Stimulated activated CD4-positive, alpha-beta T cell treated with anti-CD3 and anti-CD28 coated beads, Interleukin-12 subunit alpha, Interleukin-12 subunit beta, amount 100 ng/mL, for 48 hours (primary cell): ENCODE data around the gene SRGAP2B.
"Not testable (repeated sequence)": the region's sequence is repeated elsewhere in the genome, so short reads cannot be mapped to it uniquely, and the experiment has no call there.

ENCODE experiments used
- DNase-seq, 3 donors: peaks; one replicate each; pipeline ENCODE4 v3.0.0-alpha.2; 2020; ENCODE audit warnings: low read depth in 2 of 3, low spot score in 1 of 3

Gene SRGAP2B

GRCh38 chr1:145095284-145096057 is at the start of gene SRGAP2B, which contains the start of gene FAM72D:
Gene SRGAP2B (minus strand): TSS chr1:145095328. CDS start chr1:145092901, 2,427 bp downstream.
Gene FAM72D (plus strand): TSS chr1:145095974. CDS start chr1:145096848, 874 bp downstream.
- DNase-seq = not testable (repeated sequence)

GRCh38 chr1:145144264-145144913 is 49.3 kb upstream of the SRGAP2B start:
- DNase-seq = not testable (repeated sequence)

DNA sequence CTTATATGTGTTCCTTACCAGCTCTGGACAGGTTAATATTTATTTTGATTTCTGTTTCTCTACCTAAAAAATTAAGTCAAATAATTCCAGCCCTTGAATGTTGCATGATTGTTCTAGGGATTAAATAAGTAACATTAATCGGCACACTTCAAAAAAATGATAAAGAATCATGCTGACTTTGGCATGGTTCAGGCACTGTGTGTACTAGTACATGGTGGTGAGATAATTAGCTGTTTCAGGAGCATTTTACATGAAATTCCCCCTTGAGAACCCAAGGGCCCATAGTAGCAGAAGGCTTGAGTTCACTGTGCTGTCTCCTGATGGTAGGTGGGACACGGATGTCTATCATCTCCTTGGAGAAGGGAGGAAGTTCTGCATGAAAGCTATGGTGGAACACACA is 45.4 kb upstream of the SRGAP2B start:
- DNase-seq = not testable (repeated sequence)

- not testable (repeated sequence) for DNase-seq
Observed at GRCh38 chr1:145134476-145134875, 39.3 kb upstream of the SRGAP2B start.

- DNase-seq = not testable (repeated sequence)
Observed at GRCh38 chr1:145128697-145129469, 33.8 kb upstream of the SRGAP2B start.

GRCh38 chr1:145127144-145127543 is 32.0 kb upstream of the SRGAP2B start:
- DNase-seq = not testable (repeated sequence)

DNA sequence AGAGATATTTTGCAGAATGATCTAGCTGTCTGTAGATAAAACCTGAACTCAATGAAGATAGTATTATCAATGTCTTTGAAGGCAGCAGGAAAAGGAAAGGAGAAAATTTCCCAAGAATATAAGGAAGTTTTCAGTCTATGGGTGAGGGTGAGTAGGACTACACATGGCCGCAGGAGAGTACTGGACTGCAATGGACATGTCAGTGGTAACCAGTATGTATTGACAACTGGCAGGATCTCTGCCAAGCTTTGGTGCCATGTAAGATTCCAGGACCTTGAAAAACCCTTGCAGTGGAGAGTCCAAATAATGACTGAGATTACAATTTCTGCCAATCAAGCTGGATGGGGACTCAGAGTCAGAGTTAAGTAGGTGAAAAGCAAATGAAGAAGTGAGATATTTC is 30.0 kb upstream of the SRGAP2B start:
- DNase-seq = not testable (repeated sequence)

DNA sequence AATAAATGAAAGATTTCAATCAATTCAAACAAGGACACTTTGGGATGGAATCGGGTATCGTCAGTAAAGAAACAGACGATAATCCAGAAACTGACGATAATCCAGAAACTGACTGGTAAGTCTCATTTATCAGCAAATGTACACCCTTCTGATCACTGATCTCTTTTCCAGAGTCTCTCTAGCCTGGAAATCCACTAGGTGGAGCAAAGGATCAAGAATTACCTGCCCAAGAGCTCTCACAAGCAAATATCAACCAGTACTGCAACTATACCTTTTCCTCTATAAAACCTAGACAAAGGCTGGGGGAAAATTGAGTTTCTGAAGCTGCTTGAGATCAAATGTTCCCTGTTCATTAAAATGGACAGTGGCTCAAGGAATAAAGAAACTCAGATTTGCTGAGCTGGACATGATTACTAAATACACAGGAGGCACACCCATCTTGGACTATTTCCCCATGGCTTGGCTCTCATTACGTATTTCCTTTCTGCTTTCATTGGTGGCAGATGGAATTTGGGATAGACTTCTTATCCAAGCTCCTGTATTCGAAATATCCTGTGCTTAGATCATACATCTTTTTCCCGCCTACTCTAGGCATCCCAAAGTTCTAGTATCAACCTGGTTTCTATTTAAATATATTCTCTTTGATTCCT is 29.0 kb upstream of the SRGAP2B start:
- DNase-seq = not testable (repeated sequence)

GRCh38 chr1:145123062-145123395 is 27.9 kb upstream of the SRGAP2B start:
- not testable (repeated sequence) for DNase-seq

DNA sequence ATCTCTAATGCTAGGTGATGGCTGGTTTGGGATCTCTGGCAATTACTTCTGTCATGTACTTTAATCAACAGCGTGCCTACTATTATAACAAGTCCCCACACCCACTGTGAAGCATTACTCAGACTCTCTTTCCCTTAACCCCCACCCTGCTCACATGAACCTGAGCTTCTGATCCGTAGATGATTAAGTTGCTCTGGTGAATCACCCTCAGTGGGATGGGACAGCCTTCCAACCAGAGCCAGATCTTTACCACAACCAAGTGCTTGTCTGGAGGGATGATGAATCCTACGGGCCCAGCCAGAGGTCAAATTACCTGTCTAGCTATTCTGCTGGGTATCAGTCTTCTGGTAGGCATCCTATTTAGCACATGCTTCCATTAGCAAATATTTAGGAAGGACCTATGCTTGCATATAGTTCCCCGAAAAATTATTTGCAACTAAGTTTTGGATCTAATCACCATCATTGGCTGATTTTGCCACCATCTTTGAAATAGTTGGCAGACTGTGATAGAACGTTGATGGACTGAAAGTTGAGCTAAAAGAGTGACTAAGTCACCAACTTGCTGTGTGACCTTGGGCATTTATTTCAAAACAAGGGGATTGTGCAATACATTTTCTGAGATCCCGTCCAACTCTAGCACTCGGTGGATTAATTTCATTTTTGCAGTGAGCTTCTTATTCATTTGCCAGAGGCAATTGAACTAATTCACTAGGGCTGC is 27.4 kb upstream of the SRGAP2B start:
- not testable (repeated sequence) for DNase-seq

GRCh38 chr1:145119842-145120241 is 24.7 kb upstream of the SRGAP2B start:
- DNase-seq = not testable (repeated sequence)

- DNase-seq = not testable (repeated sequence)
Observed at GRCh38 chr1:145115587-145116493, 20.7 kb upstream of the SRGAP2B start.

- not testable (repeated sequence) for DNase-seq
Observed at GRCh38 chr1:145114560-145115057, 19.5 kb upstream of the SRGAP2B start.

- not testable (repeated sequence) for DNase-seq
Observed at GRCh38 chr1:145112703-145113102, 17.6 kb upstream of the SRGAP2B start.

GRCh38 chr1:145111674-145112073 is 16.5 kb upstream of the SRGAP2B start:
- DNase-seq = not testable (repeated sequence)

GRCh38 chr1:145103294-145103693 is 8.2 kb upstream of the SRGAP2B start:
- not testable (repeated sequence) for DNase-seq

DNA sequence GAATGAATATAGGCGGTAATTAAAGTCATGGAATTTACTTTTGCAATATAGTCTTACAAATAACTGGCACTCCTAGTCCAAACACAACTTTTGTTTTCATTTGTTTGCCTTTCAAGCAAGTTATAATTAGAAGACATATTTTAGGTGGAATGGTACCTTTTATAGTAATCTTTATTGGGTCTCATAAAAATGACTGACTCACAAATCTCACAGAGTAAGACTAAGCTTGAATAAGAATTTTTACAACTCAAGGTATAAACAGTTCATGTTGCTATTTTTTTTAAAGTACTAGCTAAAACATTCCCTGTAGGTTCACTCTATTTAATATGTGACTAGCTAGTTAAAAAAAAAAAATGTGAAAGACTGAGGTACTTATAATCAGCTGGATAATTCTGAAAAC is 6.6 kb upstream of the SRGAP2B start:
- not testable (repeated sequence) for DNase-seq

- peak in 1 of 3 donors; percentile 12 for DNase-seq
Observed at GRCh38 chr1:145094655-145095211, 395 bp downstream of the SRGAP2B start.
